Activated T-helper 1 cell treated with Interleukin-2 at 50 U/mL for 16 hours (primary cell): Measurements from ENCODE around the gene SMIM36.
"Not testable (repeated sequence)": the region's sequence is repeated elsewhere in the genome, so short reads cannot be mapped to it uniquely, and the experiment has no call there.

ENCODE experiments used
- DNase-seq: peaks from one replicate; pipeline ENCODE4 v3.0.0-alpha.2; 2020; ENCODE audit warnings: low read depth

The SMIM36 gene

GRCh38 chr17:55454906-55455474, 56.3 kb downstream of the SMIM36 start:
- DNase-seq, result no peak

GRCh38 chr17:55453839-55454557, 57.3 kb downstream of the SMIM36 start:
- DNase-seq, result no peak

- no peak for DNase-seq
Measured at GRCh38 chr17:55452139-55452790, 59.0 kb downstream of the SMIM36 start.

- DNase-seq, result no peak
Measured at GRCh38 chr17:55451758-55452138, 59.5 kb downstream of the SMIM36 start.

GRCh38 chr17:55451203-55451641, 60.0 kb downstream of the SMIM36 start:
- no peak for DNase-seq

- no peak for DNase-seq
Measured at GRCh38 chr17:55450232-55450825, 60.9 kb downstream of the SMIM36 start.

GRCh38 chr17:55448681-55449080, 62.6 kb downstream of the SMIM36 start:
- no peak for DNase-seq

GRCh38 chr17:55446581-55447205, 64.6 kb downstream of the SMIM36 start:
- no peak for DNase-seq

GRCh38 chr17:55446004-55446403, 65.2 kb downstream of the SMIM36 start:
- DNase-seq, result not testable (repeated sequence)

- DNase-seq, result no peak
Measured at GRCh38 chr17:55444471-55445441, 66.5 kb downstream of the SMIM36 start.

GRCh38 chr17:55443904-55444303, 67.3 kb downstream of the SMIM36 start:
- DNase-seq, result no peak

- no peak for DNase-seq
Measured at GRCh38 chr17:55442953-55443683, 68.1 kb downstream of the SMIM36 start.

GRCh38 chr17:55442462-55442861, 68.8 kb downstream of the SMIM36 start:
- DNase-seq, result no peak

GRCh38 chr17:55441544-55441943, 69.7 kb downstream of the SMIM36 start:
- no peak for DNase-seq

GRCh38 chr17:55440391-55440790, 70.9 kb downstream of the SMIM36 start:
- DNase-seq, result no peak

GRCh38 chr17:55437159-55437605, 74.1 kb downstream of the SMIM36 start:
- DNase-seq, result no peak

GRCh38 chr17:55436224-55437158, 74.8 kb downstream of the SMIM36 start:
- DNase-seq, result no peak

GRCh38 chr17:55435408-55435807, 75.8 kb downstream of the SMIM36 start:
- no peak for DNase-seq

- DNase-seq, result no peak
Measured at GRCh38 chr17:55434721-55435120, 76.5 kb downstream of the SMIM36 start.
